NB4 (cell line): ENCODE results near the gene ADTRP.

ENCODE experiments used
- DNase-seq: peaks from one replicate; pipeline ENCODE4 v3.0.0; 2010; ENCODE audit warnings: low read depth
- H3K4me3 ChIP-seq: one replicate; pipeline ENCODE4 v1.5.1; 2011; ENCODE audit warnings: mild to moderate bottlenecking, low read depth, low read length, moderate library complexity
- MYC ChIP-seq: IDR thresholded peaks from 2 replicates; pipeline ENCODE4 v1.6.1; 2011; ENCODE audit warnings: low read depth, low read length
- POLR2A ChIP-seq: IDR thresholded peaks from 2 replicates; pipeline ENCODE4 v1.6.1; 2011; ENCODE audit warnings: mild to moderate bottlenecking; ENCODE audit not compliant: insufficient read length; ENCODE audit errors: extremely low read depth
- TF ChIP-seq, protein P1 (sequence below): IDR thresholded peaks from one replicate; pipeline ENCODE4 v1.5.1; 2012; ENCODE audit warnings: low read depth, low read length
- TF ChIP-seq, protein P2 (sequence below): IDR thresholded peaks from 2 replicates; pipeline ENCODE4 v1.6.1; 2011; ENCODE audit warnings: low read depth, low read length

Gene ADTRP

DNA sequence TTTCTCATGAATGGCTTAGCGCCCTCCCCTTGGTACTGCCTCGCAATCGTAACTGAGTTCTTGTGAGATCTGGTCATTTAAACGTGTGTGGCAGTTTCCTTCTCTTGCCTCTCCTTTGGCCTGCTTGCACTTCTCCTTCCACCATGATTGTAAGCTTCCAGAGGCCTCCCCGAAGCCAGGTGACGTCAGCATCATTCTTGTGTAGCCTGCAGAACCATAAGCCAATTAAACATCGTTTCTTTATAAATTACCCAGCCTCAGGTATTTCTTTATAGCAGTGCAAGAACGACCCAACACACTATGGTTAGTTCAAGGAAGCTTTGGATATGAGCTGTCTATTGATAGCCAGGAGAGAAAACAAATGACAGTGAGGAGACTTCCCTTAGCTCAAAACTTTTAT, 29.5 kb upstream of the ADTRP start:
- TF ChIP-seq, protein P1, sequence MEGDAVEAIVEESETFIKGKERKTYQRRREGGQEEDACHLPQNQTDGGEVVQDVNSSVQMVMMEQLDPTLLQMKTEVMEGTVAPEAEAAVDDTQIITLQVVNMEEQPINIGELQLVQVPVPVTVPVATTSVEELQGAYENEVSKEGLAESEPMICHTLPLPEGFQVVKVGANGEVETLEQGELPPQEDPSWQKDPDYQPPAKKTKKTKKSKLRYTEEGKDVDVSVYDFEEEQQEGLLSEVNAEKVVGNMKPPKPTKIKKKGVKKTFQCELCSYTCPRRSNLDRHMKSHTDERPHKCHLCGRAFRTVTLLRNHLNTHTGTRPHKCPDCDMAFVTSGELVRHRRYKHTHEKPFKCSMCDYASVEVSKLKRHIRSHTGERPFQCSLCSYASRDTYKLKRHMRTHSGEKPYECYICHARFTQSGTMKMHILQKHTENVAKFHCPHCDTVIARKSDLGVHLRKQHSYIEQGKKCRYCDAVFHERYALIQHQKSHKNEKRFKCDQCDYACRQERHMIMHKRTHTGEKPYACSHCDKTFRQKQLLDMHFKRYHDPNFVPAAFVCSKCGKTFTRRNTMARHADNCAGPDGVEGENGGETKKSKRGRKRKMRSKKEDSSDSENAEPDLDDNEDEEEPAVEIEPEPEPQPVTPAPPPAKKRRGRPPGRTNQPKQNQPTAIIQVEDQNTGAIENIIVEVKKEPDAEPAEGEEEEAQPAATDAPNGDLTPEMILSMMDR = no peak
- TF ChIP-seq POLR2A (no peak), MYC (no peak)
- TF ChIP-seq, protein P2, sequence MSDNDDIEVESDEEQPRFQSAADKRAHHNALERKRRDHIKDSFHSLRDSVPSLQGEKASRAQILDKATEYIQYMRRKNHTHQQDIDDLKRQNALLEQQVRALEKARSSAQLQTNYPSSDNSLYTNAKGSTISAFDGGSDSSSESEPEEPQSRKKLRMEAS = no peak
- no peak for DNase-seq

DNA sequence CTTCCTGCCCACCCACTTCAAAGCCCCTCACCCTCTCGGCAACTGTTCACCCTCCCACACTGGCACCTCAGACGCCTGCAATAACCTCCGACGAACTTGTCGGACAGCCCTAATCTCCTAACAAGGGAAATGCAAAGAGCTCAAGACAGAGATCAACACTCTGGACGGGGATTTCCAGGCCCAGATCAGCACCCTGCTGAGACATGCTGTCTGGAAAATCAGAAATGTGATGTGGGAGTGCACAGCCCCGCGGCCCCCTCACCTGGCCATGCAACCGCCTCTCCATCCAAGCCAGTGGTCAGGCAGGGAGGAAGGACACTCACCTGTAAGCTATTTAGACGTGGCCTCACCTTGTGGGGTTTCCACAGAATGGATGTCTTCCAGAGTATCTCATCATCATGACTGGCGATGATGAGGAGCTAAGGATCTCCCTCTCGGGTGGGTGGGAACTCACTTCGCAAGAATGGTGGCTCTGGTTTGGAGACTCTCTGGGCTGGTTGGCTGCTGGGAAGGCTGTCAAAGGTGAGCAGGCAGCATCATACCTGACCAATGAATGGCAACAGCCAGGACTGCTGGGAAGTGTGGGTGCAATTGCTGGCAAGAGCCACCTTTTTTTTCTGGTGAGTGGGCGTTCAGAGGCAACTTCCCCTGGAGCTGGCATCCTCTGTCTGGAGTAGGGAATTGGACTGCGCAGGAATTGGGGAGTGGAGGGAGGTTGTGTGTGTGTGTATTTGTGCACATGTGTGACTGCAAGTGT, 28.1 kb upstream of the ADTRP start:
- DNase-seq = no peak
- TF ChIP-seq, protein P1 = no peak
- TF ChIP-seq MYC = no peak
- TF ChIP-seq POLR2A = no peak
- TF ChIP-seq, protein P2 = no peak
- no peak overlapping the region for H3K4me3 ChIP-seq

More for the DNA sequence above, 29.5 kb upstream of the ADTRP start:
- no peak overlapping the region for H3K4me3 ChIP-seq

DNA sequence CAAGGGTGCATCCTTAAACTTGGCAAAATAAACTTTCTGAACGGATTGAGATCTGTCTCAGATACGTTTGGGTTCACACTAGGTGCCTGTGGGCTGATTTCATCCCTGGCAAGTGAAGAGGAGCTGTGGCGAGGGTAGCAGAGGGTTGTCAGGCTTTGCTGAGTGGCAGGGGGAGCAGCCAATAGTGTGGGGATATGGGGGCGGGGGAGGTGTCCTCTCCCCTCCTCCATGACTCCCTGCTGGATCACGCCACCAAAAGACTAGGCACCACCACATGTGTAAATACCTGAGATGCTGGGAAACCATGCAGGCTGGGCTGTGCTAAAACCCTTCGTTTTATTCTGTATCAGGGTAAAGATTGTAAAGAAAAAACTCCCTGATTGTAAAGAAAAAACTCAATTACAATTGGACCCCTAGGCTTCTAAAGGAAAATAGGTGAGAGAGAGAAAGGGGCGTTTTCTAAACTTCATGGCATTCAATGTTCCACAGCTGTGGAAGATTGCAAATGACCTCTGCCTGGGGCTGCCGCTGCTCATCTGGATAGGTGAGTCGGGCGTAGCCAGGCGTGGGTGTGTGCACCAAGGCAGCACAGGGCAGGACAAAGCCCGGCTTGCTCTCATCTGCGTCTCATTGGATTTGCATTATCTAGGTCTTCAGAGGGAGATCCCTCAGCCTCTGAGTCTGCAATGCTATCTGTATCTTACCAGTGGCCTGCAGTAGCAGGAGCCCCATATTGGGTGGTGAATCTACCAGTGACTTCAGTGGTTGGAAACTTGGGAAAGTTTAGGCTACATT, 26.9 kb upstream of the ADTRP start:
- TF ChIP-seq MYC = no peak
- TF ChIP-seq, protein P2 = no peak
- TF ChIP-seq, protein P1 = no peak
- TF ChIP-seq POLR2A = no peak
- no peak for DNase-seq
- H3K4me3 ChIP-seq = no peak overlapping the region

DNA sequence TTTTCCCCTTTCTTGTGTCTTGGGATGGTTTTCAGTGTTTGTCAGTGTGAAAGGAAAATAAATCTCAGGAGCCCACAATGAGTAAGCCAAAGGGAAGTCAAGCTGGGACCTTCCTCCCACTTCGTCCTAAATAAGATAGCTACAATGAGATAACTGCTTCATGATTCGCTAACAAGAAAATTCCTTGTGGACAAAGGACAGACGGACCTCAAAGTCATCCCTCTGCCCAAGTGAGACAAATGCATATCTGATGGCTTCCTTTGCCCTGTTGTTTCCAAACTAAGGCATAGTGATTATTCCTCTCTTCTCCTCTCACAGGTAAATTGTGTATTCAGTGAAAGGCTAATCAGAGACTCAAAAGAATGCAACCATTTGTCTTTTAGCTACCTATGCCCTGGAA, 26.1 kb upstream of the ADTRP start:
- no peak for DNase-seq
- TF ChIP-seq POLR2A = no peak
- TF ChIP-seq, protein P2 = no peak
- no peak overlapping the region for H3K4me3 ChIP-seq

DNA sequence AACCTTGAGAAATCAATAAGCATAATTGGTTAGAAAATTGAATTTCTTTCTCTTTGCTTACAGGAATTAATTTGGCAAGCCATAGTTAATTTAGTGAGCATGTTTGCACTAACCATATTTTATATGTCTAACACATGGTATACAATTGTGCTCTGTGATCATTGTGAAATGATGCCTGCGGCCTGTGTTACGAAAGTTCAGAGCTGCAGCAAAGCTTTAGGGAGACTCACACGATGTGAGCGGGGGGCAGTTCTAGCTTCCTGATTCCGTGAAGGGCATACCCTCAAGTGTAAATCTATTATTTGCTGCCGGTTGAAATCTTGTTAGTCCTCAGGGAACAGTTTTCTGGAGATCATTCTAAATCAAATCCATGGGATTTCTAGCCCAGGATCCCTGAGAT, 25.5 kb upstream of the ADTRP start:
- peak; percentile 93 for DNase-seq
- no peak overlapping the region for H3K4me3 ChIP-seq
- TF ChIP-seq, protein P2 = peak; percentile 84
- TF ChIP-seq MYC (peak; percentile 92), POLR2A (no peak)
- TF ChIP-seq, protein P1 = no peak

DNA sequence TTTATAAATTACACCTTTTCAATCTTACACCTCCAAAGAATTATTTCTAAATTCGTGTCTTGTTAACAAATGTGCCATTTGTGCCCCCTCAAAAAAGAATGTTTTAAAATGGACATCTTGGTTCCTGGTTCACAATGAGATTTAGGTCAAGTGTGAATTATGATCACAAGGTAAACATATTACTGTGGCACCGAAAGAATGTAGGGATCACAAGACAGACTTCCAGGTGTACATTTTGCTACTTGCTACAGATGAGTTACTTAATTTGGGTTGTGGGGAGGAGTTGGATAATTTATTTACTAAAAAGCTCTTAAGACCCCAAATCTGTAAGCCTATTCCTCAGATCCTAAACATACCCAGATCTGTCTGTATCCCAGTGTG, 25.0 kb upstream of the ADTRP start:
- H3K4me3 ChIP-seq = no peak overlapping the region
- DNase-seq = no peak
- TF ChIP-seq, protein P2 = no peak
- TF ChIP-seq POLR2A = no peak
- no peak for TF ChIP-seq MYC
